Upper lobe of left lung (tissue), 4 donors: Measurements from ENCODE around the gene SENP5.

Experiments
- POLR2A ChIP-seq, 4 donors: fragments of 450-650 bp; IDR thresholded peaks; one replicate each; pipeline ENCODE4 v1.5.1; 2016 to 2017; ENCODE audit warnings: antibody characterized with exemption in 4 of 4, mild to moderate bottlenecking in 2 of 4
- TF ChIP-seq, protein P1 (sequence below), 6 experiments: fragments of 450-650 bp in 4 of 6; fragments of 200-600 bp in 2 of 6; sonication (generic) in 2 of 6; IDR thresholded peaks; one replicate each; pipeline ENCODE4 v1.5.1; 2016 to 2019; ENCODE audit warnings: antibody characterized with exemption in 6 of 6

DNA sequence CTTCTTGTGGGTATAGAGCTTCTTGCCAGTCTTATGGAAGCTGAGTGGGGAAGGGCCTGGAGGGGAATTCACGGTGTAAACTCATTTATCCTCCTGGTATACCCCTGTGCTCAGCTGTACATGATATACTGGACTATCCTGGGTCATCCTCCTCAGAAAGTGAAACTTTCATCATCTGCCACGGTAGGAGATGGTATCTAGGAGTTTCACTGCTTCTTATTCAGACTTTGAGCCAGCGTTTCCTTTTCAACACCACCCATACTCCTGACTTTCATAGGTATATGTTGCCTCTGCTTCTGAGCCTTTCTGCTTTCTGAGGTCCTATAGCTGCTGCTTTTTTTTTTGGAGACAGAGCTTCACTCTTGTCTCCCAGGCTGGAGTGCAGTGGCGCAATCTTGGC, 15.6 kb downstream of the SENP5 start:
- TF ChIP-seq, protein P1, sequence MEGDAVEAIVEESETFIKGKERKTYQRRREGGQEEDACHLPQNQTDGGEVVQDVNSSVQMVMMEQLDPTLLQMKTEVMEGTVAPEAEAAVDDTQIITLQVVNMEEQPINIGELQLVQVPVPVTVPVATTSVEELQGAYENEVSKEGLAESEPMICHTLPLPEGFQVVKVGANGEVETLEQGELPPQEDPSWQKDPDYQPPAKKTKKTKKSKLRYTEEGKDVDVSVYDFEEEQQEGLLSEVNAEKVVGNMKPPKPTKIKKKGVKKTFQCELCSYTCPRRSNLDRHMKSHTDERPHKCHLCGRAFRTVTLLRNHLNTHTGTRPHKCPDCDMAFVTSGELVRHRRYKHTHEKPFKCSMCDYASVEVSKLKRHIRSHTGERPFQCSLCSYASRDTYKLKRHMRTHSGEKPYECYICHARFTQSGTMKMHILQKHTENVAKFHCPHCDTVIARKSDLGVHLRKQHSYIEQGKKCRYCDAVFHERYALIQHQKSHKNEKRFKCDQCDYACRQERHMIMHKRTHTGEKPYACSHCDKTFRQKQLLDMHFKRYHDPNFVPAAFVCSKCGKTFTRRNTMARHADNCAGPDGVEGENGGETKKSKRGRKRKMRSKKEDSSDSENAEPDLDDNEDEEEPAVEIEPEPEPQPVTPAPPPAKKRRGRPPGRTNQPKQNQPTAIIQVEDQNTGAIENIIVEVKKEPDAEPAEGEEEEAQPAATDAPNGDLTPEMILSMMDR (IDR thresholded peaks at IDR 0.05): no peak
- no peak for TF ChIP-seq POLR2A (IDR thresholded peaks at IDR 0.05)
